Stimulated activated CD8-positive, alpha-beta memory T cell treated with anti-CD3 and anti-CD28 coated beads, Interleukin-2, amount 100 ng/mL, for 1 hour (primary cell): ENCODE measurements around the gene EGLN2.
"Not testable (repeated sequence)": the region's sequence is repeated elsewhere in the genome, so short reads cannot be mapped to it uniquely, and the experiment has no call there.

Experiments
- DNase-seq, 2 donors: peaks; one replicate each; pipeline ENCODE4 v3.0.0-alpha.2; 2020; ENCODE audit warnings: low read depth in 2 of 2

EGLN2 gene

GRCh38 chr19:40798683-40799557 is at the start of gene EGLN2:
TSS of gene EGLN2 (plus strand) at chr19:40799191. CDS start at chr19:40800573, 1,382 bp downstream.
- peak; percentile 100 for DNase-seq

- peak; percentile 98 to 99 for DNase-seq
These were observed 48.7 kb upstream of the EGLN2 start, which contains the start of gene ACTMAP for GRCh38 chr19:40750058-40750873. TSS of gene ACTMAP (minus strand) at chr19:40750477. CDS start at chr19:40749803, 674 bp downstream.

GRCh38 chr19:40750874-40751537 is 48.0 kb upstream of the EGLN2 start, which contains the start of gene SNRPA:
TSS of gene SNRPA (plus strand) at chr19:40751203. CDS start at chr19:40751409, 206 bp downstream.
- peak; percentile 89 to 94 for DNase-seq

- DNase-seq = no peak
These were observed 46.7 kb upstream of the EGLN2 start for GRCh38 chr19:40752257-40752781.

- no peak for DNase-seq
These were observed 44.3 kb upstream of the EGLN2 start for GRCh38 chr19:40754611-40755247.

- no peak for DNase-seq
These were observed 43.8 kb upstream of the EGLN2 start for GRCh38 chr19:40755248-40755624.

GRCh38 chr19:40755791-40756190 is 43.2 kb upstream of the EGLN2 start:
- no peak for DNase-seq

GRCh38 chr19:40756502-40757110 is 42.4 kb upstream of the EGLN2 start:
- DNase-seq = no peak

GRCh38 chr19:40758491-40758890 is 40.5 kb upstream of the EGLN2 start:
- DNase-seq = no peak

- DNase-seq = no peak
These were observed 39.6 kb upstream of the EGLN2 start for GRCh38 chr19:40759352-40759751.

GRCh38 chr19:40762754-40763470 is 36.1 kb upstream of the EGLN2 start:
- DNase-seq = no peak

GRCh38 chr19:40763526-40763925 is 35.5 kb upstream of the EGLN2 start:
- no peak for DNase-seq

- no peak for DNase-seq
These were observed 35.0 kb upstream of the EGLN2 start for GRCh38 chr19:40763963-40764362.

- DNase-seq = not testable (repeated sequence)
These were observed 32.6 kb upstream of the EGLN2 start for GRCh38 chr19:40766385-40766784.

- DNase-seq = no peak
These were observed 30.1 kb upstream of the EGLN2 start for GRCh38 chr19:40768869-40769268.

GRCh38 chr19:40771101-40771862 is 27.7 kb upstream of the EGLN2 start:
- not testable (repeated sequence) for DNase-seq

- no peak for DNase-seq
These were observed 23.9 kb upstream of the EGLN2 start, which contains the start of gene MIA for GRCh38 chr19:40774916-40775631. TSS of gene MIA (plus strand) at chr19:40775521. CDS start at chr19:40775543, 22 bp downstream.

GRCh38 chr19:40775632-40776022 is 23.4 kb upstream of the EGLN2 start:
- DNase-seq = no peak

GRCh38 chr19:40776364-40776763 is 22.6 kb upstream of the EGLN2 start:
- DNase-seq = no peak
